KBM-7 (cell line): ENCODE results near the gene NR3C2.
A peak's percentile ranks its signal among the peaks of the same experiment; 100 is the strongest.

Experiments used
- DNase-seq: peaks from one replicate; pipeline ENCODE4 v3.0.0-alpha.2; 2015
- in situ Hi-C: fragments of 300-500 bp; cut with MboI; formaldehyde crosslinking; loops from 2 replicates; pipeline ENCODE4 v1.14.3; 2020; ENCODE audit warnings: low sequenced_read_pairs, low pct_unique_long_range_greater_than_20kb, mixed read lengths

The NR3C2 gene

GRCh38 chr4:148073349-148073748 lies 368.9 kb downstream of the NR3C2 start:
- DNase-seq: no peak
- in situ Hi-C loops: no loop called here

DNA sequence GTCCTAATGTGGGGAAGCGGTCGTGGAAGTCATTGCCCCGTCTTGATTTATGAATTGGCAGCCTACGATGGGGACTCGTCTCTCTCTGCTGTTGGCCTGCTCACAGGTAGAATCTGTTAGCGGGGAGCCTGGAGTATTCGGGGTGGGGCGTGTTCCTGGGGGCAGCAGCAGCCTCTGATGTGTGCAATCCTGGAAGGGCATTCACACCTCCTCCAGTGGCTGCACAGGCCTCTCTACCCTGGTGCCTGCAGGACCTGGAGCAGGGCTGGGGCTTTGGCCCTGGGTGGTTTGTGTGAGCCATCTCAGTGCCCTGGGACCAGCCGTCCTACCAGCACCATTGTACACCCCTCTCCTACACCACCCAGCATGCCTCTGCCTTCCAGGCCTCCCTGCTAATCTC lies 369.4 kb downstream of the NR3C2 start:
- DNase-seq: no peak
- in situ Hi-C loops: no loop called here

GRCh38 chr4:148071009-148071408 lies 371.2 kb downstream of the NR3C2 start:
- no peak for DNase-seq
- in situ Hi-C loops: no loop called here

- in situ Hi-C loops: no loop called here
- no peak for DNase-seq
Observed at GRCh38 chr4:148069895-148070178, 372.4 kb downstream of the NR3C2 start.

DNA sequence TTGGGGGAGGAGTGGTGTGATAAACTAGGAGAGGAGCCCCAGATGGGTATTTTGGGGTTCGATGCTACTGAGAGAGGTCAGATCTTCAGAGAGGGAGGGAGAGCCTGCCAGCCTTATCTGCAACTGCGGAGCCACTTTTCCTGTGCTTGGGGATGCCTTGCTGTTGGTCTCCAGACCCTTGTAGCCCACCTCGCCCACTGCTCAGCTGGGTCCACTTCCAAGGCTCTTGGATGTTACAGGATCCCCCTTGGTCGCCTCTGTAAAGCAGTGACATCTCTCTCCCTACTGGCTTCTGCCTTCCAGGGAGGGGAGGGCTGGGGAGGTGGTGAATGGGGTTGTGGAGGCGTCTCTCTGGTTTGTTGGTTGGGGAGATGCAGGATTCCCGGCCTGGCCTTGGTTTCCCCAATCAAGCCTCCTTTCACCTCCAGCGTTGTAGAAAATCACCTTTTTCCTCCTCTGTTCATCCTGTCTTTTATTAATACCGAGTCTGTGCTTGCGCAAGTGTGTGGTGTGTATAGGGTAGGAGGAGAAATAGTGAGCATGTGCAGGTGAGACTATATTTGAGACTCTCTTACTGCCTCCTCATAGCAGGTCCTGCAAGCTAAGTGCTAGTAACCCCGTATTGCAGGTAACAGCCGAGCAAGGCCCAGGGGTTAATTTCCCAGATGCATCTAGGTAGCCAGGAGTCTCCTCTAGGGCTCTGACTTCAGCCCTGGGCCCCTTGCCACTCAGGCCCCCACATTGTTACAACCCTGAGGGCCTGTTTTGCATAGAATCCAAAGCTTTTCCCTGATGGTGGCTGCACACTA lies 372.9 kb downstream of the NR3C2 start:
- DNase-seq: no peak
- in situ Hi-C loops: no loop called here

GRCh38 chr4:148068065-148068911 lies 373.9 kb downstream of the NR3C2 start:
- DNase-seq: no peak
- in situ Hi-C loops: no loop called here

- in situ Hi-C loops: no loop called here
- DNase-seq: no peak
Observed at GRCh38 chr4:148067301-148067916, 374.8 kb downstream of the NR3C2 start.

- DNase-seq: no peak
- in situ Hi-C loops: no loop called here
Observed at GRCh38 chr4:148065075-148065474, 377.1 kb downstream of the NR3C2 start.

GRCh38 chr4:148064451-148064850 lies 377.8 kb downstream of the NR3C2 start:
- no peak for DNase-seq
- in situ Hi-C loops: no loop called here

DNA sequence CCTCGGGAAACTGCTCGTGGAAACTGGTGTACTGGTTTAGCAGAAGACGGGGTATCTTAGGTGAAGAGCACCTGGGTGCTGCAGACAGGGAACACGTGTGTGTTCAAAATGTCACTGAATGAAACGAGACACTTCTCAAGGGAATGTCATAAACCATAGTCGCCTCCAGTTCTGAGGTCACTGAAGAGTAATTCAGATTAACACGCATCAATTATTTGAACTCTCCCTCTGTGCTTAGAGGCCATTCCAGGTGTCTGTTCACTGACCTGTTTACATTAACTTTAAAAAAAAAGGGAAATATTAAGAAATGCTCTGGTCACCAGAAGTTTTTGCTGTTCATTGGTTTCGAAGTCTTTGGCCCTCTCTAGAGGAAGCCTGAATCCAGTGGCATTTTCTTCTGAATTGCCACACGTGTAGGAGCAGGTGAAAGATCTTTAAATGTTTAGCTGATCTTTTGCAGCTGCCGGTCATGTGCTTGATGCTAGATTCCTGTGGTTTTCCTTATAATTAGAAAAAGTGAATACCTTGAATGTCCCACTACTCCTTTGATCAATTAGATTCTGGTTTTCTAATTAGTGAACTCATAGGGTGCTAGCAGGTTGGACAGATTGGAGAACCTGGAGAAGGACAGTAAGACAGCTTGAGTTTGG lies 379.8 kb downstream of the NR3C2 start:
- in situ Hi-C loops: no loop called here
- DNase-seq: no peak

GRCh38 chr4:148061795-148062194 lies 380.4 kb downstream of the NR3C2 start:
- in situ Hi-C loops: no loop called here
- no peak for DNase-seq

DNA sequence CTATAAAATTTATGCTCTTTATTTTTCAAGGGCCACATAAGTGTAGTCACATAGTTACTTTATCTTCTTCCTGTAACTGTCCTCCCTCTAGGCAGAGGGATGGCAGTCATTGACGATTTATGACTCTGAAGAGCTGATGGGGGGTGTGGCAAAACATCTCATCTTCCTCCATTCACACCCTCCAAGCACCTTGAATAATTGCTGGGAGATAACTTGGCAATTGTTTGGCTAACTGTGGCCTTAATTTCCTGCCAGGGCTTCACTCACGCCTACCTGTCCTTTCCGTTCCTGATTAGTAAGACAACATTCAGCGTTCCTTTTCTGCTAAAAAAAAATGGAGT lies 381.1 kb downstream of the NR3C2 start:
- in situ Hi-C loops: no loop called here
- DNase-seq: no peak

- in situ Hi-C loops: no loop called here
- DNase-seq: no peak
Observed at GRCh38 chr4:148060264-148061140, 381.7 kb downstream of the NR3C2 start.

DNA sequence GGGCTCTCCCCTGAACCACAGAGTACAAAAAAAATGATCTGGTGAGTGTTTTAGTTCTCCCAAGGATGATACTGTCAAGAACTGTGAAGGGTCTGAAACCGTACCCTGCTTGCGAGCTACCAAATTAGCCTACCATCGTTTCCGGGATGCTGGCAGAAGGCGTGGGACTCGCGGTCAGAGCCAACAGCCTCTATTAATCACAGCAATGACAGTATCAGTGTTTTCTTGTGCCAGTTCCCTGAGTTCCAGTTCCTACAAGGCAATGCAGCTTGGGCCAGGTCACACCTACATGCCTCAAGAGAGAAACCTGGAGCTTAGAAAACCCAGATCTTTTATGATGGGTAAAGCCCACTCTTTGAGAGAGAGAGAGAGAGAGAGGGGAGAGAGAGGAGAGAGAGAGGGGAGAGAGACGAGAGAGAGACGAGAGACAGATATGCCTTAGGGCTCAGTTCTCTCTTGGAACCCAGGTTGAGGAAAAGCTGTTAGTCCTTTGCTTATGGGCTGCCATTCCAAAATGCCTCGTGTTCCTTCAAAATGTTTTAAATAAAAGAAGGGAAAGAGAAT lies 382.5 kb downstream of the NR3C2 start:
- in situ Hi-C loops: no loop called here
- no peak for DNase-seq

- in situ Hi-C loops: no loop called here
- DNase-seq: no peak
Observed at GRCh38 chr4:148057984-148058859, 384.0 kb downstream of the NR3C2 start.

DNA sequence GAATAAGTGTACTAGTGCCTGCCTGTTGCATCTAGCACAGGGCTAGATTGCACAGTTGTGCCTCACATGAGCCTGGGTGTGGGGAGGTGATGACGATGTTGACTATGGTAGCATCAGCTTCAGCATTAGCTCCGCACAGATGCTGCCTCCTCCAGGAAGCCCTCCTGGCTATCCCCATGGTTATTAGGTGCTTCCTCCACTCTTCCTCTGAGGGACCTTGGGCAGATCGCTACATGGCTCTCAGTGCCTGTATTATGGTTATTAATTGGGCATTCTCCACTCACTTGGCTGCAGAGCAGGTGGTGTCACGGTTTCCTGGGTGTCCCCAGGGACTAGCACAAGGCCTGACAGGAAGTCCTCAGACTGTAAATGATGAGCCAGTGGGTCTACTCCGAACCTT lies 384.7 kb downstream of the NR3C2 start:
- in situ Hi-C loops: no loop called here

GRCh38 chr4:148056879-148057278 lies 385.3 kb downstream of the NR3C2 start:
- in situ Hi-C loops: no loop called here
- peak; percentile 96 for DNase-seq

More for the DNA sequence above, 384.7 kb downstream of the NR3C2 start:
- no peak for DNase-seq

- no peak for DNase-seq
- in situ Hi-C loops: no loop called here
Observed at GRCh38 chr4:148055844-148056243, 386.4 kb downstream of the NR3C2 start.
